Suprapubic skin (tissue), 4 donors: Measurements from ENCODE around the gene KIR3DL1.
"Not testable (repeated sequence)": the region's sequence is repeated elsewhere in the genome, so short reads cannot be mapped to it uniquely, and the experiment has no call there.

Source experiments
- CTCF ChIP-seq, 2 donors: fragments of 200-600 bp in 1 of 2; fragments of 450-650 bp in 1 of 2; sonication (generic) in 1 of 2; IDR thresholded peaks; one replicate each; pipeline ENCODE4 v1.5.1; 2016 to 2019; ENCODE audit warnings: antibody characterized with exemption in 2 of 2, mild to moderate bottlenecking in 1 of 2, moderate library complexity in 1 of 2
- EP300 ChIP-seq: sonication (generic); formaldehyde crosslinking; IDR thresholded peaks from one replicate; pipeline ENCODE4 v1.6.1; 2017; ENCODE audit warnings: antibody characterized with exemption
- POLR2A ChIP-seq, 2 donors: fragments of 450-650 bp; IDR thresholded peaks; one replicate each; pipeline ENCODE4 v1.6.1; 2017; ENCODE audit warnings: antibody characterized with exemption in 2 of 2, mild to moderate bottlenecking in 2 of 2, moderate library complexity in 2 of 2
- POLR2AphosphoS5 ChIP-seq, 3 donors: sonication (generic); formaldehyde crosslinking; IDR thresholded peaks; one replicate each; pipeline ENCODE4 v1.6.1; 2017; ENCODE audit warnings: antibody characterized with exemption in 3 of 3

GRCh38 chr19:54850061-54850640 is 33.9 kb downstream of the KIR3DL1 start, which contains the start of gene KIR3DL2:
- not testable (repeated sequence) for TF ChIP-seq CTCF (IDR thresholded peaks at IDR 0.05); POLR2AphosphoS5 (IDR thresholded peaks at IDR 0.05); EP300; POLR2A (IDR thresholded peaks at IDR 0.05)
